GM23338 (cell line): ENCODE measurements around the gene PTGIS. TPM values are rescaled to one million over a fixed set of nuclear protein-coding genes. Genes with fewer than 3 reads are reported as not detected.

ENCODE experiments used
- ATAC-seq: fragments of 200-7000 bp; cut with Tn5 transposase; 3 replicates; pipeline ENCODE4 v1.9.1; 2020
- DNase-seq: peaks from one replicate; pipeline ENCODE4 v3.0.0-alpha.2; 2015; ENCODE audit warnings: low spot score
- H2AFZ ChIP-seq: fragments of 200-600 bp; sonication (generic); 2 replicates; pipeline ENCODE4 v1.8.0; 2016; ENCODE audit warnings: antibody characterized with exemption, mild to moderate bottlenecking, moderate library complexity
- H3F3A ChIP-seq: fragments of 200-600 bp; sonication (generic); replicated peaks from 2 replicates; pipeline ENCODE4 v1.8.0; 2017; ENCODE audit warnings: antibody characterized with exemption, mixed run types, low read depth
- H3K27ac ChIP-seq: fragments of 200-600 bp; sonication (generic); 2 replicates; pipeline ENCODE4 v1.6.1; 2016; ENCODE audit warnings: low read depth
- H3K27me3 ChIP-seq: fragments of 200-600 bp; sonication (generic); 2 replicates; pipeline ENCODE4 v1.8.0; 2016; ENCODE audit warnings: mild to moderate bottlenecking, mixed run types, moderate library complexity; ENCODE audit not compliant: insufficient read depth
- H3K36me3 ChIP-seq: fragments of 200-600 bp; sonication (generic); 2 replicates; pipeline ENCODE4 v1.8.0; 2016; ENCODE audit warnings: mild to moderate bottlenecking; ENCODE audit not compliant: insufficient read depth
- H3K4me1 ChIP-seq: fragments of 200-600 bp; sonication (generic); 2 replicates; pipeline ENCODE4 v1.8.0; 2016; ENCODE audit warnings: mild to moderate bottlenecking, moderate library complexity; ENCODE audit not compliant: insufficient read depth
- H3K4me2 ChIP-seq: fragments of 200-600 bp; sonication (generic); 2 replicates; pipeline ENCODE4 v1.7.1; 2017; ENCODE audit warnings: mixed run types
- H3K4me3 ChIP-seq: fragments of 200-600 bp; sonication (generic); 2 replicates; pipeline ENCODE4 v1.6.1; 2016; ENCODE audit warnings: mixed run types
- H3K79me2 ChIP-seq: fragments of 200-600 bp; sonication (generic); replicated peaks from 2 replicates; pipeline ENCODE4 v1.8.0; 2017; ENCODE audit warnings: mild to moderate bottlenecking; ENCODE audit not compliant: insufficient read depth
- H3K9me2 ChIP-seq: fragments of 200-600 bp; sonication (generic); 2 replicates; pipeline ENCODE4 v1.8.0; 2017; ENCODE audit not compliant: insufficient read depth
- H4K20me1 ChIP-seq: fragments of 200-600 bp; sonication (generic); replicated peaks from 2 replicates; pipeline ENCODE4 v1.8.0; 2017; ENCODE audit warnings: mild to moderate bottlenecking; ENCODE audit not compliant: insufficient read depth
- H3K27ac Mint-ChIP-seq: 2 replicates; pipeline ENCODE4 v1.8.0; 2020; ENCODE audit warnings: inconsistent platforms, mild to moderate bottlenecking, moderate library complexity, mixed read lengths
- H3K27me3 Mint-ChIP-seq: 3 replicates; pipeline ENCODE4 v1.8.0; 2022; ENCODE audit warnings: low read depth, mild to moderate bottlenecking, moderate library complexity, mixed read lengths, inconsistent platforms; ENCODE audit not compliant: insufficient read depth, poor library complexity
- H3K36me3 Mint-ChIP-seq: 3 replicates; pipeline ENCODE4 v1.8.0; 2021; ENCODE audit warnings: low read depth, mild to moderate bottlenecking, inconsistent platforms, moderate library complexity, mixed read lengths
- H3K4me1 Mint-ChIP-seq: 3 replicates; pipeline ENCODE4 v1.8.0; 2020; ENCODE audit warnings: mild to moderate bottlenecking, inconsistent platforms, mixed read lengths
- H3K4me3 Mint-ChIP-seq: 3 replicates; pipeline ENCODE4 v1.8.0; 2021; ENCODE audit warnings: moderate library complexity, mild to moderate bottlenecking, inconsistent platforms, mixed read lengths
- H3K9me3 Mint-ChIP-seq: 3 replicates; pipeline ENCODE4 v1.8.0; 2020; ENCODE audit warnings: moderate library complexity, mild to moderate bottlenecking, inconsistent platforms, mixed read lengths
- CREB1 ChIP-seq: fragments of 250-450 bp; sonication (Bioruptor Pico); IDR thresholded peaks from 2 replicates; pipeline ENCODE4 v1.5.0; 2020; ENCODE audit warnings: low read depth, mild to moderate bottlenecking, moderate library complexity
- NANOG ChIP-seq: IDR thresholded peaks from 2 replicates; pipeline ENCODE4 v1.6.1; 2016; ENCODE audit warnings: antibody characterized with exemption, borderline replicate concordance
- POLR2AphosphoS5 ChIP-seq: IDR thresholded peaks from 2 replicates; pipeline ENCODE4 v1.6.1; 2016; ENCODE audit warnings: antibody characterized with exemption, low read depth
- STAT1 ChIP-seq: IDR thresholded peaks from one replicate; pipeline ENCODE4 v1.6.1; 2016; ENCODE audit warnings: antibody characterized with exemption; ENCODE audit not compliant: unreplicated experiment
- ZNF331 ChIP-seq: fragments of 250-450 bp; sonication (Bioruptor Pico); IDR thresholded peaks from 2 replicates; pipeline ENCODE4 v1.5.0; 2020; ENCODE audit warnings: low read depth, mild to moderate bottlenecking, moderate library complexity
- polyA plus RNA-seq: library from polyadenylated mRNA; unstranded; fragments of >200 nt; fragmentation: Nextera tagmentation; extraction: Ambion mirVana; gene quantifications from 2 replicates; pipeline ENCODE4 v1.2.1, GENCODE V29; 2016
- total RNA-seq: library from RNA; depleted of rRNA; stranded (reverse); fragments of >200 nt; shearing (Covaris generic); gene quantifications from 2 replicates; pipeline ENCODE4 v1.2.3, GENCODE V29; 2014
- TF ChIP-seq, protein P1 (sequence below): fragments of 250-450 bp; sonication (Bioruptor Pico); IDR thresholded peaks from 2 replicates; pipeline ENCODE4 v1.5.0; 2020; ENCODE audit warnings: mild to moderate bottlenecking, moderate library complexity
- TF ChIP-seq, protein P2 (sequence below): IDR thresholded peaks from one replicate; pipeline ENCODE4 v1.6.1; 2018; ENCODE audit warnings: antibody characterized with exemption; ENCODE audit not compliant: unreplicated experiment
- TF ChIP-seq, protein P3 (sequence below): IDR thresholded peaks from 2 replicates; pipeline ENCODE4 v1.6.1; 2016; ENCODE audit warnings: antibody characterized with exemption

PTGIS gene
- total and polyA plus RNA-seq, 2 experiments from 2014 or later: 6.6 to 28.7 TPM

DNA sequence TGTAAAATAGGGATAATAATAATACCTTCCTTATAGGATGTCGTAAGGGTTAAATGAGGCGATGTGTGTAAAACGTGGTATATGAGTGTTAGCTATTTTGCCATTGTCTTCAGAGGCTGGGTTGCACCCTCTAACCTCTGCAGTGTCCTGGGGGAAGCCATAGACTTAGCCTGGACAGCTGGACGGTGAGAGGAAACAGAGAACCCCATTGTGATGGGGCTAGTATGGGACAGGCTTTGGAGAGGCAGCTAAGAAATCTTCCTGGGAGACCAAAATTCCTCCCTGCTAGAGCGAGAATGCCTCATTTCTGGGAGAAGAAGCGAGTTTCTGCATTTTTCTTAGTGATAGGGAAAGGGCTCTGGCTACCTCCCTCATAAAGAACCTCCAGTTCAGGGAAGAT is 108.3 kb downstream of the PTGIS start:
- no peak overlapping the region for H3K4me2 ChIP-seq
- no peaks in the 10 kb centered on the region for H3K27me3 ChIP-seq
- no peak overlapping the region for H3K4me3 Mint-ChIP-seq
- H3K4me1 ChIP-seq: no peaks in the 10 kb centered on the region
- no peak overlapping the region for H3K27ac Mint-ChIP-seq
- H3K79me2 ChIP-seq: no peaks in the 10 kb centered on the region
- no peaks in the 10 kb centered on the region for H3K9me3 Mint-ChIP-seq
- peaks cover 6% of the 10 kb centered on the region for H3K27me3 Mint-ChIP-seq
- H3K4me1 Mint-ChIP-seq: no peaks in the 10 kb centered on the region
- no peak overlapping the region for H3K4me3 ChIP-seq
- no peaks in the 10 kb centered on the region for H3F3A ChIP-seq
- TF ChIP-seq, protein P1, sequence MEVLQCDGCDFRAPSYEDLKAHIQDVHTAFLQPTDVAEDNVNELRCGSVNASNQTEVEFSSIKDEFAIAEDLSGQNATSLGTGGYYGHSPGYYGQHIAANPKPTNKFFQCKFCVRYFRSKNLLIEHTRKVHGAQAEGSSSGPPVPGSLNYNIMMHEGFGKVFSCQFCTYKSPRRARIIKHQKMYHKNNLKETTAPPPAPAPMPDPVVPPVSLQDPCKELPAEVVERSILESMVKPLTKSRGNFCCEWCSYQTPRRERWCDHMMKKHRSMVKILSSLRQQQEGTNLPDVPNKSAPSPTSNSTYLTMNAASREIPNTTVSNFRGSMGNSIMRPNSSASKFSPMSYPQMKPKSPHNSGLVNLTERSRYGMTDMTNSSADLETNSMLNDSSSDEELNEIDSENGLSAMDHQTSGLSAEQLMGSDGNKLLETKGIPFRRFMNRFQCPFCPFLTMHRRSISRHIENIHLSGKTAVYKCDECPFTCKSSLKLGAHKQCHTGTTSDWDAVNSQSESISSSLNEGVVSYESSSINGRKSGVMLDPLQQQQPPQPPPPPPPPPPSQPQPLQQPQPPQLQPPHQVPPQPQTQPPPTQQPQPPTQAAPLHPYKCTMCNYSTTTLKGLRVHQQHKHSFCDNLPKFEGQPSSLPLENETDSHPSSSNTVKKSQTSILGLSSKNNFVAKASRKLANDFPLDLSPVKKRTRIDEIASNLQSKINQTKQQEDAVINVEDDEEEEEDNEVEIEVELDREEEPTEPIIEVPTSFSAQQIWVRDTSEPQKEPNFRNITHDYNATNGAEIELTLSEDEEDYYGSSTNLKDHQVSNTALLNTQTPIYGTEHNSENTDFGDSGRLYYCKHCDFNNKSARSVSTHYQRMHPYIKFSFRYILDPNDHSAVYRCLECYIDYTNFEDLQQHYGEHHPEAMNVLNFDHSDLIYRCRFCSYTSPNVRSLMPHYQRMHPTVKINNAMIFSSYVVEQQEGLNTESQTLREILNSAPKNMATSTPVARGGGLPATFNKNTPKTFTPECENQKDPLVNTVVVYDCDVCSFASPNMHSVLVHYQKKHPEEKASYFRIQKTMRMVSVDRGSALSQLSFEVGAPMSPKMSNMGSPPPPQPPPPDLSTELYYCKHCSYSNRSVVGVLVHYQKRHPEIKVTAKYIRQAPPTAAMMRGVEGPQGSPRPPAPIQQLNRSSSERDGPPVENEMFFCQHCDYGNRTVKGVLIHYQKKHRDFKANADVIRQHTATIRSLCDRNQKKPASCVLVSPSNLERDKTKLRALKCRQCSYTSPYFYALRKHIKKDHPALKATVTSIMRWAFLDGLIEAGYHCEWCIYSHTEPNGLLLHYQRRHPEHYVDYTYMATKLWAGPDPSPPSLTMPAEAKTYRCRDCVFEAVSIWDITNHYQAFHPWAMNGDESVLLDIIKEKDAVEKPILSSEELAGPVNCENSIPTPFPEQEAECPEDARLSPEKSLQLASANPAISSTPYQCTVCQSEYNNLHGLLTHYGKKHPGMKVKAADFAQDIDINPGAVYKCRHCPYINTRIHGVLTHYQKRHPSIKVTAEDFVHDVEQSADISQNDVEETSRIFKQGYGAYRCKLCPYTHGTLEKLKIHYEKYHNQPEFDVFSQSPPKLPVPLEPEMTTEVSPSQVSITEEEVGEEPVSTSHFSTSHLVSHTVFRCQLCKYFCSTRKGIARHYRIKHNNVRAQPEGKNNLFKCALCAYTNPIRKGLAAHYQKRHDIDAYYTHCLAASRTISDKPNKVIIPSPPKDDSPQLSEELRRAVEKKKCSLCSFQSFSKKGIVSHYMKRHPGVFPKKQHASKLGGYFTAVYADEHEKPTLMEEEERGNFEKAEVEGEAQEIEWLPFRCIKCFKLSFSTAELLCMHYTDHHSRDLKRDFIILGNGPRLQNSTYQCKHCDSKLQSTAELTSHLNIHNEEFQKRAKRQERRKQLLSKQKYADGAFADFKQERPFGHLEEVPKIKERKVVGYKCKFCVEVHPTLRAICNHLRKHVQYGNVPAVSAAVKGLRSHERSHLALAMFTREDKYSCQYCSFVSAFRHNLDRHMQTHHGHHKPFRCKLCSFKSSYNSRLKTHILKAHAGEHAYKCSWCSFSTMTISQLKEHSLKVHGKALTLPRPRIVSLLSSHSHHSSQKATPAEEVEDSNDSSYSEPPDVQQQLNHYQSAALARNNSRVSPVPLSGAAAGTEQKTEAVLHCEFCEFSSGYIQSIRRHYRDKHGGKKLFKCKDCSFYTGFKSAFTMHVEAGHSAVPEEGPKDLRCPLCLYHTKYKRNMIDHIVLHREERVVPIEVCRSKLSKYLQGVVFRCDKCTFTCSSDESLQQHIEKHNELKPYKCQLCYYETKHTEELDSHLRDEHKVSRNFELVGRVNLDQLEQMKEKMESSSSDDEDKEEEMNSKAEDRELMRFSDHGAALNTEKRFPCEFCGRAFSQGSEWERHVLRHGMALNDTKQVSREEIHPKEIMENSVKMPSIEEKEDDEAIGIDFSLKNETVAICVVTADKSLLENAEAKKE (CRISPR knock-in tag): no peak
- ATAC-seq: no peak
- no peak for DNase-seq
- no peaks in the 10 kb centered on the region for H3K36me3 Mint-ChIP-seq
- no peaks in the 10 kb centered on the region for H3K9me2 ChIP-seq
- H4K20me1 ChIP-seq: no peaks in the 10 kb centered on the region
- H2AFZ ChIP-seq: no peak overlapping the region
- H3K36me3 ChIP-seq: no peaks in the 10 kb centered on the region
- H3K27ac ChIP-seq: no peak overlapping the region

DNA sequence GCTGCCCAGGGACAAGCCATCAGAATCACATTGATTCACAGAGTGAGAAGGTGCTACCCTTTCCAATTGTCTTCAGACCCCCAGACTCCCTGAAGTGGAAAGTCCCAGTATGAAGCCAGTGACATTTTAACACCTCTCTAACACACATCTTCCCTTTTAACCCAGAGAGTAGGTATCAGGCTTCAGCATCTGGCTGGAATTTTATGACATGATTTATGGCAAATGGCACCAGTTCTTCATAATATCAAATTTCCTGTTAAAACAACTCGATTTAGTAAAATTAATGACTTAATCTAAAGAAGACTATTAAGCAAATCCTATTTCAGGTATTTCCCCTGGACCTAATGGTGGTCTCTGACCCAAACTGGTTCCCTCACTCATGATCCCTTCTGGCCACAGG is 110.5 kb downstream of the PTGIS start:
- Histone ChIP-seq H3K27ac (no peak overlapping the region), H2AFZ (no peak overlapping the region), H4K20me1 (no peaks in the 10 kb centered on the region), H3K9me2 (no peaks in the 10 kb centered on the region), H3F3A (no peaks in the 10 kb centered on the region), H3K4me3 (no peak overlapping the region), H3K4me2 (no peak overlapping the region), H3K27me3 (no peaks in the 10 kb centered on the region), H3K79me2 (no peaks in the 10 kb centered on the region), H3K4me1 (no peaks in the 10 kb centered on the region), H3K36me3 (no peaks in the 10 kb centered on the region)
- no peak for DNase-seq
- Mint-ChIP-seq H3K36me3 (no peaks in the 10 kb centered on the region), H3K4me1 (no peaks in the 10 kb centered on the region; the same call in 2 of the 3 replicates), H3K4me3 (no peak overlapping the region), H3K9me3 (no peaks in the 10 kb centered on the region), H3K27me3 (peaks cover 6% of the 10 kb centered on the region), H3K27ac (no peak overlapping the region)
- ATAC-seq: no peak
- TF ChIP-seq, protein P2, sequence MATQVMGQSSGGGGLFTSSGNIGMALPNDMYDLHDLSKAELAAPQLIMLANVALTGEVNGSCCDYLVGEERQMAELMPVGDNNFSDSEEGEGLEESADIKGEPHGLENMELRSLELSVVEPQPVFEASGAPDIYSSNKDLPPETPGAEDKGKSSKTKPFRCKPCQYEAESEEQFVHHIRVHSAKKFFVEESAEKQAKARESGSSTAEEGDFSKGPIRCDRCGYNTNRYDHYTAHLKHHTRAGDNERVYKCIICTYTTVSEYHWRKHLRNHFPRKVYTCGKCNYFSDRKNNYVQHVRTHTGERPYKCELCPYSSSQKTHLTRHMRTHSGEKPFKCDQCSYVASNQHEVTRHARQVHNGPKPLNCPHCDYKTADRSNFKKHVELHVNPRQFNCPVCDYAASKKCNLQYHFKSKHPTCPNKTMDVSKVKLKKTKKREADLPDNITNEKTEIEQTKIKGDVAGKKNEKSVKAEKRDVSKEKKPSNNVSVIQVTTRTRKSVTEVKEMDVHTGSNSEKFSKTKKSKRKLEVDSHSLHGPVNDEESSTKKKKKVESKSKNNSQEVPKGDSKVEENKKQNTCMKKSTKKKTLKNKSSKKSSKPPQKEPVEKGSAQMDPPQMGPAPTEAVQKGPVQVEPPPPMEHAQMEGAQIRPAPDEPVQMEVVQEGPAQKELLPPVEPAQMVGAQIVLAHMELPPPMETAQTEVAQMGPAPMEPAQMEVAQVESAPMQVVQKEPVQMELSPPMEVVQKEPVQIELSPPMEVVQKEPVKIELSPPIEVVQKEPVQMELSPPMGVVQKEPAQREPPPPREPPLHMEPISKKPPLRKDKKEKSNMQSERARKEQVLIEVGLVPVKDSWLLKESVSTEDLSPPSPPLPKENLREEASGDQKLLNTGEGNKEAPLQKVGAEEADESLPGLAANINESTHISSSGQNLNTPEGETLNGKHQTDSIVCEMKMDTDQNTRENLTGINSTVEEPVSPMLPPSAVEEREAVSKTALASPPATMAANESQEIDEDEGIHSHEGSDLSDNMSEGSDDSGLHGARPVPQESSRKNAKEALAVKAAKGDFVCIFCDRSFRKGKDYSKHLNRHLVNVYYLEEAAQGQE: no peak
- TF ChIP-seq POLR2AphosphoS5: no peak
- no peak for TF ChIP-seq NANOG
- no peak for TF ChIP-seq CREB1
- TF ChIP-seq ZNF331 (CRISPR knock-in tag): no peak
- TF ChIP-seq, protein P3, sequence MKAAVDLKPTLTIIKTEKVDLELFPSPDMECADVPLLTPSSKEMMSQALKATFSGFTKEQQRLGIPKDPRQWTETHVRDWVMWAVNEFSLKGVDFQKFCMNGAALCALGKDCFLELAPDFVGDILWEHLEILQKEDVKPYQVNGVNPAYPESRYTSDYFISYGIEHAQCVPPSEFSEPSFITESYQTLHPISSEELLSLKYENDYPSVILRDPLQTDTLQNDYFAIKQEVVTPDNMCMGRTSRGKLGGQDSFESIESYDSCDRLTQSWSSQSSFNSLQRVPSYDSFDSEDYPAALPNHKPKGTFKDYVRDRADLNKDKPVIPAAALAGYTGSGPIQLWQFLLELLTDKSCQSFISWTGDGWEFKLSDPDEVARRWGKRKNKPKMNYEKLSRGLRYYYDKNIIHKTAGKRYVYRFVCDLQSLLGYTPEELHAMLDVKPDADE: no peak
- no peak for TF ChIP-seq STAT1
